Stimulated activated CD4-positive, alpha-beta T cell treated with anti-CD3 and anti-CD28 coated beads, Interleukin-1b, Interleukin-23, amount 100 ng/mL, for 1 hour (primary cell): ENCODE data around the gene CACNA1C.

ENCODE experiments used
- DNase-seq, 2 donors: peaks; one replicate each; pipeline ENCODE4 v3.0.0-alpha.2; 2020; ENCODE audit warnings: low read depth in 2 of 2

Gene CACNA1C

GRCh38 chr12:2198542-2198941 lies 145.8 kb downstream of the CACNA1C start:
- DNase-seq: no peak

- DNase-seq: no peak
Measured at GRCh38 chr12:2205996-2206395, 153.2 kb downstream of the CACNA1C start.

GRCh38 chr12:2208837-2209635 lies 156.2 kb downstream of the CACNA1C start:
- DNase-seq: no peak

- no peak for DNase-seq
Measured at GRCh38 chr12:2211119-2211518, 158.3 kb downstream of the CACNA1C start.

- no peak for DNase-seq
Measured at GRCh38 chr12:2212537-2212936, 159.8 kb downstream of the CACNA1C start.

- no peak for DNase-seq
Measured at GRCh38 chr12:2212971-2213869, 160.4 kb downstream of the CACNA1C start.

- no peak for DNase-seq
Measured at GRCh38 chr12:2214411-2214810, 161.6 kb downstream of the CACNA1C start.

GRCh38 chr12:2215709-2216560 lies 163.1 kb downstream of the CACNA1C start:
- DNase-seq: no peak

GRCh38 chr12:2218706-2219105 lies 165.9 kb downstream of the CACNA1C start:
- DNase-seq: no peak

- DNase-seq: no peak
Measured at GRCh38 chr12:2221030-2221621, 168.3 kb downstream of the CACNA1C start.

GRCh38 chr12:2222691-2223090 lies 169.9 kb downstream of the CACNA1C start:
- no peak for DNase-seq

GRCh38 chr12:2224961-2225360 lies 172.2 kb downstream of the CACNA1C start:
- no peak for DNase-seq

GRCh38 chr12:2225696-2226095 lies 172.9 kb downstream of the CACNA1C start:
- DNase-seq: no peak

- DNase-seq: no peak
Measured at GRCh38 chr12:2226641-2227040, 173.9 kb downstream of the CACNA1C start.

GRCh38 chr12:2227360-2227759 lies 174.6 kb downstream of the CACNA1C start:
- DNase-seq: no peak

GRCh38 chr12:2228535-2228934 lies 175.7 kb downstream of the CACNA1C start:
- DNase-seq: no peak

- no peak for DNase-seq
Measured at GRCh38 chr12:2229661-2230539, 177.1 kb downstream of the CACNA1C start.

- DNase-seq: no peak
Measured at GRCh38 chr12:2231011-2231595, 178.3 kb downstream of the CACNA1C start.

GRCh38 chr12:2231956-2232355 lies 179.2 kb downstream of the CACNA1C start:
- no peak for DNase-seq

GRCh38 chr12:2233034-2233433 lies 180.2 kb downstream of the CACNA1C start:
- no peak for DNase-seq
